Chondrocyte (in vitro differentiated cells): ENCODE measurements around the gene RAB3GAP2. TPM values are rescaled to one million over a fixed set of nuclear protein-coding genes. Genes with fewer than 3 reads are reported as not detected.

Experiments
- DNase-seq: peaks from one replicate; pipeline ENCODE4 v3.0.0; 2021; ENCODE audit warnings: mixed read lengths, low spot score
- H3K27ac Mint-ChIP-seq: one replicate; pipeline ENCODE4 v1.8.0; 2021; ENCODE audit warnings: mild to moderate bottlenecking, moderate library complexity, mixed read lengths; ENCODE audit not compliant: unreplicated experiment
- H3K27me3 Mint-ChIP-seq: 2 replicates; pipeline ENCODE4 v1.8.0; 2021; ENCODE audit warnings: low read depth, mixed read lengths
- H3K36me3 Mint-ChIP-seq: 2 replicates; pipeline ENCODE4 v1.8.0; 2021; ENCODE audit warnings: low read depth, mixed read lengths
- H3K4me1 Mint-ChIP-seq: 2 replicates; pipeline ENCODE4 v1.8.0; 2021; ENCODE audit warnings: low read depth, mild to moderate bottlenecking, mixed read lengths
- H3K4me3 Mint-ChIP-seq: one replicate; pipeline ENCODE4 v1.8.0; 2021; ENCODE audit warnings: mild to moderate bottlenecking, moderate library complexity, mixed read lengths; ENCODE audit not compliant: unreplicated experiment
- H3K9me3 Mint-ChIP-seq: 2 replicates; pipeline ENCODE4 v1.8.0; 2021; ENCODE audit warnings: low read depth, mixed read lengths
- total RNA-seq: library from RNA; stranded (reverse); gene quantifications from 3 replicates; pipeline ENCODE4 v1.2.1, GENCODE V29; 2021
- TF ChIP-seq, protein P1 (sequence below): fragments of 200-600 bp; sonication (generic); IDR thresholded peaks from 2 replicates; pipeline ENCODE4 v1.5.0; 2021; ENCODE audit warnings: antibody characterized with exemption, mild to moderate bottlenecking, moderate library complexity

RAB3GAP2 gene
- total RNA-seq, 1 donor from 2014 or later: 47.5 TPM

DNA sequence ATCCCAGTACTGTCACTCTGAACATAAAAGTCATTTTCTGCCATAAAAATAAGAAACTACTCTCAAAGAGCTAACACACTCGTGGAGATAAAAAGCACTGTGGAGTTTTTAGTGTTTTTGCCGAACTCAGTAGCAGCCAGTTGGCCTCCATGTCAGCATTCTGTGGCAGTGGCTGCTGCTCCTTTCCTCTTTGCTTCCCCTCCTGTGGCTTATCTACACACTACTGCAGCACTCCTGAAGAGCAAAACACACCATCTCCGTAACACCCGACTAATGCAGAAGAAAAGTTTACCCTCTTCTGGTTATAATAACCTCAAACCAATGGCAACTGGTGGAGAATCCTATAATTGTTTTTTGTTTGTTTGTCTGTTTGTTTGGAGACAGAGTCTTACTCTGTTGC lies 44.9 kb downstream of the RAB3GAP2 start:
- no peak overlapping the region for H3K4me3 Mint-ChIP-seq
- no peak overlapping the region for H3K27ac Mint-ChIP-seq
- peaks cover 14% of the 10 kb centered on the region for H3K4me1 Mint-ChIP-seq
- no peak for DNase-seq
- TF ChIP-seq, protein P1, sequence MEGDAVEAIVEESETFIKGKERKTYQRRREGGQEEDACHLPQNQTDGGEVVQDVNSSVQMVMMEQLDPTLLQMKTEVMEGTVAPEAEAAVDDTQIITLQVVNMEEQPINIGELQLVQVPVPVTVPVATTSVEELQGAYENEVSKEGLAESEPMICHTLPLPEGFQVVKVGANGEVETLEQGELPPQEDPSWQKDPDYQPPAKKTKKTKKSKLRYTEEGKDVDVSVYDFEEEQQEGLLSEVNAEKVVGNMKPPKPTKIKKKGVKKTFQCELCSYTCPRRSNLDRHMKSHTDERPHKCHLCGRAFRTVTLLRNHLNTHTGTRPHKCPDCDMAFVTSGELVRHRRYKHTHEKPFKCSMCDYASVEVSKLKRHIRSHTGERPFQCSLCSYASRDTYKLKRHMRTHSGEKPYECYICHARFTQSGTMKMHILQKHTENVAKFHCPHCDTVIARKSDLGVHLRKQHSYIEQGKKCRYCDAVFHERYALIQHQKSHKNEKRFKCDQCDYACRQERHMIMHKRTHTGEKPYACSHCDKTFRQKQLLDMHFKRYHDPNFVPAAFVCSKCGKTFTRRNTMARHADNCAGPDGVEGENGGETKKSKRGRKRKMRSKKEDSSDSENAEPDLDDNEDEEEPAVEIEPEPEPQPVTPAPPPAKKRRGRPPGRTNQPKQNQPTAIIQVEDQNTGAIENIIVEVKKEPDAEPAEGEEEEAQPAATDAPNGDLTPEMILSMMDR: no peak
- H3K9me3 Mint-ChIP-seq: no peaks in the 10 kb centered on the region
- H3K36me3 Mint-ChIP-seq: peaks cover 7% of the 10 kb centered on the region
- H3K27me3 Mint-ChIP-seq: no peaks in the 10 kb centered on the region

DNA sequence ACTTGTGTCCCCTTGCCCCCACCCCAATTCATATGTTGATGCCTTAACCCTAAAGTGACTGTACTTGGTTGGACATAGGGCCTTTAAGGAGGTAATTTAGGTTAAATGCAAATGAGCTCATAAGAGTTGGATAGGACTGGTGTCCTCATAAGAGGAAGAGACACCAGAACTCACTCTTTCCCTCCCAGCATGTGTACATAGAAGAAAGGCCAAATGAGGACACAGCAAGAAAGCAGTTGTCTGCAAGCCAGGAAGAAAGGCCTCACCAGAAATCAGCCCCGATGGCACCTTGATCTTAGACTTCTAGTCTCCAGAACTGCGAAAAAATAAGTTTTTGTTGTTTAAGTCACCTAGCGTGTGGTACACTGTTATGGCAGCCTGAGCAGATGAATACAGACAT lies 45.5 kb downstream of the RAB3GAP2 start:
- peaks cover 14% of the 10 kb centered on the region for H3K4me1 Mint-ChIP-seq
- DNase-seq: no peak
- no peaks in the 10 kb centered on the region for H3K9me3 Mint-ChIP-seq
- H3K27ac Mint-ChIP-seq: no peak overlapping the region
- H3K4me3 Mint-ChIP-seq: no peak overlapping the region
- TF ChIP-seq, protein P1: no peak
- H3K27me3 Mint-ChIP-seq: no peaks in the 10 kb centered on the region
- peaks cover 3% of the 10 kb centered on the region for H3K36me3 Mint-ChIP-seq

DNA sequence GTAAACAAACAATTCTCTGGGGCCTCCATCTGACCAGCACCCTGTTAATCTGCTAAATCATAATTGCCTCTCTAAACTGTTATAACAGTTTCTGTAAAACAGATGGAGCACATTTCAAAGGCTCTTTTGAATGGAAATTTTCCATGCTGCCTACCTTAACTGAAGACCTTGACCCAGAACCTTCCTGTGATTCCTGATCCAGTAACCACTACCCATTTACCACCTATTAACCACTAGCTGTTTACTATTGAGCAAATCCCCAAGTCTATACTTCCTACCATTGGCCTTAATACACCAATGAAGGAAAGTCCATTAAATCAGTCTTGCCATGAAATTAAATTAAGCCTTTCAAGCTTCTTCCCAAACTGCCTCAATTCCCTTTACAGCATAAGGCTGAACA lies 46.3 kb downstream of the RAB3GAP2 start:
- TF ChIP-seq, protein P1: no peak
- Mint-ChIP-seq H3K27ac (no peak overlapping the region), H3K9me3 (no peaks in the 10 kb centered on the region), H3K27me3 (no peaks in the 10 kb centered on the region), H3K4me1 (peaks cover 10% of the 10 kb centered on the region), H3K36me3 (peaks cover 3% of the 10 kb centered on the region), H3K4me3 (no peak overlapping the region)
- no peak for DNase-seq

DNA sequence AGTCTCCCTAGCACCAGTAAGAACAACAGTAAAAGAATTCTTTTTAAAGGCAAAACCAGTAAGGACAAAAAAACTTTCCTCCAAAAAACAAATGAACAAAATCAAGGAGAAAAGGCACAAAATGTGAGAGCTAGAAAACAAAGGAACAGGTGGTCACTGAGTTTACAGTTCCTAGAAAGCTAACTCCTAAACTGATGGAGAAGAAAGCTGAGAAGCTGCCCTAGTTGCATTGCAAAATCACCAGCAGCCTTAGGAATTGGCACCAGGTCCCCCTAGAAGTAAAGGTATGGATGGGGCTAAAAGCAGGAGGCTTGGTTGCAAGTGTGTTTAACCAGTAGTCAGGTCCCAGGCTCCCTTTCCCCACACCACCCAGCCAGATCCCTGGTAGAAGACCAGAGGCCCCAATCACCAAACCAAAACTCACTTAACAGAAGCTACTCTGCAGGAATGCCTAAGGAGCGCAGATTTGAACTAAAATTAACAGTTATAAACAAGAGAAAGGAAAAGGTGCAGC lies 47.6 kb downstream of the RAB3GAP2 start:
- no peak for DNase-seq
- TF ChIP-seq, protein P1: no peak
- H3K4me3 Mint-ChIP-seq: no peak overlapping the region
- no peaks in the 10 kb centered on the region for H3K9me3 Mint-ChIP-seq
- peaks cover 1% of the 10 kb centered on the region for H3K36me3 Mint-ChIP-seq
- H3K27ac Mint-ChIP-seq: no peak overlapping the region
- no peaks in the 10 kb centered on the region for H3K4me1 Mint-ChIP-seq
- no peaks in the 10 kb centered on the region for H3K27me3 Mint-ChIP-seq

DNA sequence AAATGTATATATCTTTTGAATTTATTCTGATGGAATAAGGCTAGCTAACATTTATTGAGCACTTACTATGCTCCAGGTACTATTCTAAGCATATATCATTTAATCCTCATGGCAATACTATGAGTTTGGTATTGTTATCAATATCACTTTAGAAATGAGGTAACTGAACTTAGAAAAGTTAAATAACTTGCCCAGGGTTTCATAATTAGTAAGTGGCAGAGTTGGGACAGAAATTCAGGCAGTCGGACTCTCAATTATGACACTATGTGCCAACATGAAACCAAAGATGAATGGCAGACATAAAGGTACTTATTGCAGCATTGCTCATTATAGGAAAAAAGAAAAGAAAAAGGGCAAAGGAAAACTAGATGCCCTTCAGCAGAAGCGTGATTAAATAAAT lies 48.2 kb downstream of the RAB3GAP2 start:
- no peak for DNase-seq
- TF ChIP-seq, protein P1: no peak
- no peak overlapping the region for H3K27ac Mint-ChIP-seq

More for the DNA sequence above, 48.2 kb downstream of the RAB3GAP2 start:
- Mint-ChIP-seq H3K4me3 (no peak overlapping the region), H3K27me3 (no peaks in the 10 kb centered on the region), H3K9me3 (no peaks in the 10 kb centered on the region), H3K36me3 (peaks cover 1% of the 10 kb centered on the region), H3K4me1 (peaks cover 6% of the 10 kb centered on the region)
